Neural progenitor cell (in vitro differentiated cells): Measurements from ENCODE around the gene DPH1.

Experiments
- CTCF ChIP-seq: fragments of 200-600 bp; sonication (generic); IDR thresholded peaks from 2 replicates; pipeline ENCODE4 v1.5.1; 2017; ENCODE audit warnings: antibody characterized with exemption, mild to moderate bottlenecking
- EZH2 ChIP-seq: fragments of 200-600 bp; sonication (generic); IDR thresholded peaks from 2 replicates; pipeline ENCODE4 v1.6.1; 2017; ENCODE audit warnings: antibody characterized with exemption, mild to moderate bottlenecking, moderate library complexity
- EZH2phosphoT487 ChIP-seq: fragments of 200-600 bp; sonication (generic); IDR thresholded peaks from 2 replicates; pipeline ENCODE4 v1.6.1; 2017; ENCODE audit warnings: antibody characterized with exemption

GRCh38 chr17:1985093-1985492 is 44.9 kb upstream of the DPH1 start:
- TF ChIP-seq CTCF (no peak), EZH2phosphoT487 (no peak), EZH2 (no peak)
